GM18520 (cell line): ENCODE data around the gene SLAMF9.

Experiments used
- ATAC-seq: cut with Tn5 transposase; IDR thresholded peaks from one replicate; pipeline ENCODE4 v1.9.1; 2021; ENCODE audit not compliant: unreplicated experiment

Gene SLAMF9

GRCh38 chr1:159934136-159935039 is 19.6 kb downstream of the SLAMF9 start:
- ATAC-seq, result no peak

GRCh38 chr1:159933347-159933746 is 20.7 kb downstream of the SLAMF9 start:
- ATAC-seq, result no peak

GRCh38 chr1:159932296-159933285 is 21.4 kb downstream of the SLAMF9 start:
- no peak for ATAC-seq

GRCh38 chr1:159931795-159932173 is 22.3 kb downstream of the SLAMF9 start:
- ATAC-seq, result no peak

GRCh38 chr1:159931101-159931794 is 22.8 kb downstream of the SLAMF9 start:
- no peak for ATAC-seq

GRCh38 chr1:159930634-159931033 is 23.4 kb downstream of the SLAMF9 start:
- no peak for ATAC-seq

- ATAC-seq, result no peak
These were observed 23.8 kb downstream of the SLAMF9 start for GRCh38 chr1:159930216-159930615.

- ATAC-seq, result no peak
These were observed 24.6 kb downstream of the SLAMF9 start for GRCh38 chr1:159929155-159930051.

GRCh38 chr1:159928491-159929050 is 25.5 kb downstream of the SLAMF9 start:
- ATAC-seq, result no peak

- no peak for ATAC-seq
These were observed 26.1 kb downstream of the SLAMF9 start for GRCh38 chr1:159927849-159928431.

GRCh38 chr1:159927211-159927848 is 26.7 kb downstream of the SLAMF9 start:
- ATAC-seq, result no peak

- ATAC-seq, result peak; percentile 0
These were observed 28.3 kb downstream of the SLAMF9 start for GRCh38 chr1:159925719-159926078.

GRCh38 chr1:159924791-159925718 is 29.0 kb downstream of the SLAMF9 start, which contains the start of gene TAGLN2:
Gene TAGLN2, minus strand, starts transcription at chr1:159925507. Its CDS starts 4,998 bp downstream, at chr1:159920509.
- ATAC-seq, result peak; percentile 54

GRCh38 chr1:159924025-159924790 is 29.8 kb downstream of the SLAMF9 start:
- no peak for ATAC-seq

- ATAC-seq, result no peak
These were observed 30.6 kb downstream of the SLAMF9 start for GRCh38 chr1:159923203-159924024.
